Mesenchymal stem cell (in vitro differentiated cells and primary cell): Measurements from ENCODE around the gene RBM4.

Experiments
- DNase-seq: peaks from one replicate; pipeline ENCODE4 v3.0.0-alpha.2; 2013
- H2AFZ ChIP-seq: one replicate; pipeline ENCODE4 v1.6.1; 2013; ENCODE audit warnings: low read depth, mild to moderate bottlenecking, control low read depth, inconsistent platforms, low read length, moderate library complexity
- H2AK5ac ChIP-seq: 2 replicates; pipeline ENCODE4 v1.6.1; 2013; ENCODE audit warnings: low read length, moderate library complexity, mild to moderate bottlenecking, inconsistent platforms; ENCODE audit not compliant: severe bottlenecking
- H2BK120ac ChIP-seq: one replicate; pipeline ENCODE4 v1.6.1; 2013; ENCODE audit warnings: low read depth, mild to moderate bottlenecking, inconsistent platforms, low read length, moderate library complexity
- H2BK12ac ChIP-seq, 2 experiments: one replicate each; pipeline ENCODE4 v1.6.1; 2013; ENCODE audit warnings: inconsistent platforms in 2 of 2, low read length in 2 of 2, mild to moderate bottlenecking in 2 of 2, moderate library complexity in 2 of 2, control low read depth in 1 of 2
- H2BK15ac ChIP-seq: one replicate; pipeline ENCODE4 v1.6.1; 2013; ENCODE audit warnings: mild to moderate bottlenecking, low read depth, inconsistent platforms; ENCODE audit not compliant: poor library complexity, severe bottlenecking
- H2BK5ac ChIP-seq: 2 replicates; pipeline ENCODE4 v1.6.1; 2013; ENCODE audit warnings: low read depth, mild to moderate bottlenecking, low read length, control low read depth, inconsistent platforms; ENCODE audit not compliant: poor library complexity, severe bottlenecking
- H3K14ac ChIP-seq, 2 experiments: one replicate each; pipeline ENCODE4 v1.6.1; 2013; ENCODE audit warnings: inconsistent platforms in 2 of 2, low read length in 2 of 2, control low read depth in 1 of 2, mild to moderate bottlenecking in 1 of 2, moderate library complexity in 1 of 2
- H3K18ac ChIP-seq, 2 experiments: one replicate each; pipeline ENCODE4 v1.6.1; 2013; ENCODE audit warnings: inconsistent platforms in 2 of 2, low read length in 2 of 2, control low read depth in 1 of 2, low read depth in 1 of 2, mild to moderate bottlenecking in 1 of 2
- H3K23ac ChIP-seq, 2 experiments: one replicate each; pipeline ENCODE4 v1.6.1; 2013; ENCODE audit warnings: inconsistent platforms in 2 of 2, low read length in 2 of 2, mild to moderate bottlenecking in 2 of 2, moderate library complexity in 2 of 2, control low read depth in 1 of 2
- H3K27ac ChIP-seq: 2 replicates; pipeline ENCODE4 v1.5.1; 2013; ENCODE audit warnings: mild to moderate bottlenecking, moderate library complexity, low read length, control low read depth, inconsistent platforms; ENCODE audit not compliant: poor library complexity, severe bottlenecking
- H3K27me3 ChIP-seq, 2 experiments: 2 replicates each; pipeline versions ENCODE4 v1.6.1 to v1.7.0; 2013; ENCODE audit warnings: low read length in 2 of 2, mild to moderate bottlenecking in 2 of 2, moderate library complexity in 2 of 2, control low read depth in 1 of 2, inconsistent platforms in 1 of 2; ENCODE audit not compliant: control insufficient read depth in 1 of 2, insufficient read depth in 1 of 2
- H3K36me3 ChIP-seq, 2 experiments: 2 replicates each; pipeline versions ENCODE4 v1.6.1 to v1.7.0; 2013; ENCODE audit warnings: low read length in 2 of 2, control low read depth in 1 of 2, inconsistent platforms in 1 of 2, low read depth in 1 of 2, mild to moderate bottlenecking in 1 of 2; ENCODE audit not compliant: insufficient read depth in 2 of 2, control insufficient read depth in 1 of 2
- H3K4ac ChIP-seq, 2 experiments: one replicate each; pipeline ENCODE4 v1.6.1; 2013; ENCODE audit warnings: inconsistent platforms in 2 of 2, low read length in 2 of 2, mild to moderate bottlenecking in 2 of 2, moderate library complexity in 2 of 2, control low read depth in 1 of 2, low read depth in 1 of 2
- H3K4me1 ChIP-seq: 2 replicates; pipeline ENCODE4 v1.6.1; 2013; ENCODE audit warnings: low read depth, low read length, control low read depth; ENCODE audit not compliant: control insufficient read depth, insufficient read depth
- H3K4me2 ChIP-seq: 2 replicates; pipeline ENCODE4 v1.6.1; 2013; ENCODE audit warnings: low read length, mild to moderate bottlenecking, inconsistent platforms; ENCODE audit not compliant: poor library complexity, severe bottlenecking
- H3K4me3 ChIP-seq, 2 experiments: 2 replicates each; pipeline versions ENCODE4 v1.5.1 to v1.7.0; 2013; ENCODE audit warnings: low read length in 2 of 2, mild to moderate bottlenecking in 2 of 2, control low read depth in 1 of 2, low read depth in 1 of 2; ENCODE audit not compliant: insufficient read depth in 1 of 2
- H3K79me1 ChIP-seq: replicated peaks from 2 replicates; pipeline ENCODE4 v1.6.1; 2013; ENCODE audit warnings: mild to moderate bottlenecking, control low read depth, low read length, inconsistent platforms; ENCODE audit not compliant: poor library complexity, severe bottlenecking
- H3K9ac ChIP-seq: 2 replicates; pipeline ENCODE4 v1.7.0; 2013; ENCODE audit warnings: mild to moderate bottlenecking, low read length, moderate library complexity
- H3K9me3 ChIP-seq: 2 replicates; pipeline ENCODE4 v1.7.0; 2013; ENCODE audit warnings: mild to moderate bottlenecking, low read length; ENCODE audit not compliant: control insufficient read depth
- H4K8ac ChIP-seq: one replicate; pipeline ENCODE4 v1.6.1; 2013; ENCODE audit warnings: inconsistent platforms, mild to moderate bottlenecking, low read length, moderate library complexity
- H4K91ac ChIP-seq: one replicate; pipeline ENCODE4 v1.6.1; 2013; ENCODE audit warnings: mild to moderate bottlenecking, low read length, inconsistent platforms
- WGBS: methylation state at CpG from one replicate; pipeline ENCODE4 v1.1.7; 2013; ENCODE audit warnings: mixed read lengths; 5-methylcytosine and 5-hydroxymethylcytosine counted together

RBM4 gene

DNA sequence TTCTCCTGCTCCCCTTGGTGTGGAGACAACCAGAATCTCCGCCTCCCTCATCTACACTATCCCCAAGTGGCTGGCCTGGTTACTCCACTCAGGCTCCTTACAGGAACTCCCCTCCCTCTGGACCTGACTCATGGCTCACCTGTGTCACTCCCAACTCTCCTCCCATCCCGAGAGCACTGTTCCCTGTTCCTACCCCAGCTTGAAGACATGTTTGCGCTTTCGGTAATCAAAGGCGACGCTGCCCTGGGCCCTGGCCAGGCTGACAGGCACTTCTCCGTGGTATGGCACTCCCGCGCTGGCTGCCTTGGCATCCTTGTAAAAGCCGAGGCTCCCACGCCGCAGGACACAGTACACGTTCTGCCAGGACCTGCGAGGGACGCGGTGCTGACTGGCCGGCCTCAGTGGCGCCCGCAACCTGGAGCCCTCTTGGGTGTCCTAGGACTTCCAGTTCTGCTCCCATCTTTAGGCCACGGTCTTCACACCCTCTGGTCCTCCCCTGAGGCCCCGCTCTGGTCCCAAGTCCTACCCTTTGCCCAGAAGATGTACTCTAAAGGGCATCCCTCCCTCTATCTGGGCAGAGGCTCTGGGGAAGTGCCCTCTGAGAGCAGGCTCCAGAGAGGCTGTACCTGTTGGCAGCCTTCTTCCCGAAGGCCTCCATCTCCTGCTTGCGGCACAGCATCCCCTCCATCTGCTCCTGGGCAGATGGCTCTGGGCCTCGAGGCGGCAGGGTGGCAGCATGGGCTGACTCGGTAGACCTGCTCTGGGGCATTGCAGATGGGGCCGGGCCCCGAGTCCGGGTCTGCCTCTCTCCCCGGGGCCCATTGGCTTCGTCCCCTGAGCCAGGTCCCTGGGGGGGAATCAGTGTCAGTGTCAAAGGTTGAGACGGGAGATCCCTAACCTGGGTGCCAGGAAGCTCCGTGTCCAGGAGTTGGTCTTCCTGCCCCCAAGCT, 48.6 kb downstream of the RBM4 start:
- H2BK5ac ChIP-seq: no peak overlapping the region
- H3K4me1 ChIP-seq: no peaks in the 10 kb centered on the region
- H3K4ac ChIP-seq: no peak overlapping the region
- no peak overlapping the region for H2BK12ac ChIP-seq
- peaks cover 4% of the 10 kb centered on the region for H3K79me1 ChIP-seq
- H3K27me3 ChIP-seq: peaks cover 0 to 10% of the 10 kb centered on the region in 2 experiments
- no peak overlapping the region for H3K18ac ChIP-seq
- H3K4me3 ChIP-seq: no peak overlapping the region
- no peak overlapping the region for H2BK120ac ChIP-seq
- no peak overlapping the region for H3K27ac ChIP-seq
- 94% methylated on average over 33 of the region's 33 CpGs for WGBS
- H3K23ac ChIP-seq: no peak overlapping the region
- H3K9me3 ChIP-seq: no peaks in the 10 kb centered on the region
- peaks cover 3 to 83% of the 10 kb centered on the region in 2 experiments for H3K36me3 ChIP-seq
- no peak overlapping the region for H2AFZ ChIP-seq
- H3K4me2 ChIP-seq: no peak overlapping the region
- H2AK5ac ChIP-seq: no peak overlapping the region
- H3K14ac ChIP-seq: no peak overlapping the region
- H2BK15ac ChIP-seq: no peak overlapping the region
- no peak overlapping the region for H4K91ac ChIP-seq
- no peak overlapping the region for H3K9ac ChIP-seq
- DNase-seq: no peak
- H4K8ac ChIP-seq: no peak overlapping the region

DNA sequence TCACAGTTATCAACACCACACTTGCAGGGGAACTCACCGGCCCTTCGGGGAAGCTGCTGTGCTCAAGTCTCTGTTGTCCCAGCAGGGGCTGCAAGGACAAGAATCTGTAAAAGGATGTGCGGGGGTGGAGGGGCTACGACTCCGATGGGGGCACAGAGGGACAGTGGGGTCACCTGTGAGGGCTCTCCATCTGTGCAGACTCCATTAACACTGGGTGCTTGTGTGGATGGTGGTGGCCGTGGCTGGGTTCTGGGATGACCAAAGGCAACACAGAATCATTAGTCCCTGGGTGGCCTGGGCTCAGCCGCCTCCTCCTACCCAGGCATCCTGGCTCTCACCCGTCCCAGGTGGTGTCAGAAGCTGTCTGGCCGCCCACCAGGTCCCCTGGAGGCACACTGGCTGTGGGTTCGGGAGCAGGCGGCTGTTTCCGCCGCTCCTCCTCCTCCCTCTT, 49.4 kb downstream of the RBM4 start:
- Histone ChIP-seq H3K27ac (no peak overlapping the region), H3K4me2 (no peak overlapping the region), H3K4me1 (no peaks in the 10 kb centered on the region), H2BK12ac (no peak overlapping the region), H2BK15ac (no peak overlapping the region), H3K4ac (no peak overlapping the region), H3K18ac (no peak overlapping the region), H4K91ac (no peak overlapping the region), H3K14ac (no peak overlapping the region), H2AK5ac (no peak overlapping the region), H3K9ac (no peak overlapping the region), H3K4me3 (no peak overlapping the region), H2BK5ac (no peak overlapping the region), H3K36me3 (peaks cover 3 to 90% of the 10 kb centered on the region in 2 experiments), H3K23ac (no peak overlapping the region), H3K27me3 (peaks cover 0 to 10% of the 10 kb centered on the region in 2 experiments), H2BK120ac (no peak overlapping the region), H2AFZ (no peak overlapping the region), H4K8ac (no peak overlapping the region), H3K9me3 (no peaks in the 10 kb centered on the region), H3K79me1 (peaks cover 4% of the 10 kb centered on the region)
- no peak for DNase-seq
- 78% methylated on average over 11 of the region's 13 CpGs for WGBS

DNA sequence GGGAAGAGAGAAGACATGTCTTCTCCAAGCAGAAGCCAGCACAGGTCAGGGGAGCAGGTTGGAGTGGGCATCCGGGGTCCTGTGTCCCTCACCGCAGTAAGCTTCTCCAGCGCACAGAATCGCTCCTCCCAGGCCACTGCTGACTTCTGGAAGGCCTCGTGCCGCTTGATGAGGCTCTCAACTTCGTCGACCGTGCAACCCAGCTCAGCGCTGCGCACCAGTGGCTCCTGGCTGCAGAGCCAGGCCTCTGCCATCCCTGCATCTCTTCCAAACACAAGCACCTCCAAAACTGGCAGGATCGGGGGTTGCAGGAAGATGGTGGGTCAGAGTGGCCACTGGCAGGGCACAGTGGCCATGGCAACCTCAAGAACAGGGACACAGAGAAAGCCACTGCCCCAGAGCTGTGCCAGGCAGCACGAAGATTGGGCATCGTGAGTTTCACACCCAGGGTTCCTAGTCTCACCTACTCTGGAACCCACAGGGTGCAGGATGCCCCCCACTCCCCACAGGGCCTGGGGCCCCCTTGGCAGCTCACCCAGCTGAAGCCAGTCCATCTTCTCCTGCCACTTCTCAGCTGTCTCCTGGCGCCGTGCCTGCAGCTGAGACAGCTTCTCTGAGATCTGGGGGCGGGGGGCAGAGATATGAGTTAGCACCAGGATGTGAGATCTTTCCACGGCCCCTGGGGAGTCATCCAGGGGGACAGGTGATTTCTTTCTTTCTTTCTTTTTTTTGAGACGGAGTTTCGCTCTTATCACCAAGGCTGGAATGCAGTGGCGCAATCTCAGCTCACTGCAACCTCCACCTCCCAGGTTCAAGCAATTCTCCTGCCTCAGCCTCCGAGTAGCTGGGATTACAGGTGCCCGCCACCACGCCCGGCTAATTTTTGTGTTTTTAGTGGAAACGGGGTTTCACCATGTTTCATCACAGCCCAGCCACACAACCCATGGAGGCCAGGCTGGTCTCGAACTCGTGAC, 50.3 kb downstream of the RBM4 start:
- no peak overlapping the region for H2BK5ac ChIP-seq
- no peak overlapping the region for H3K4me2 ChIP-seq
- H2AFZ ChIP-seq: no peak overlapping the region
- peaks cover 7% of the 10 kb centered on the region for H3K79me1 ChIP-seq
- no peak overlapping the region for H3K23ac ChIP-seq
- no peak overlapping the region for H2BK12ac ChIP-seq
- no peak overlapping the region for H2BK15ac ChIP-seq
- peaks cover 3 to 99% of the 10 kb centered on the region in 2 experiments for H3K36me3 ChIP-seq
- 93% methylated on average over 26 of the region's 28 CpGs for WGBS
- no peak overlapping the region for H3K4me3 ChIP-seq
- H2AK5ac ChIP-seq: no peak overlapping the region
- no peak for DNase-seq
- peaks cover 0 to 10% of the 10 kb centered on the region in 2 experiments for H3K27me3 ChIP-seq
- H4K91ac ChIP-seq: no peak overlapping the region
- no peak overlapping the region for H4K8ac ChIP-seq
- H3K4ac ChIP-seq: peak overlapping the region in 1 of 2 experiments; percentile 24
- H3K9ac ChIP-seq: no peak overlapping the region
- H3K14ac ChIP-seq: no peak overlapping the region
- H2BK120ac ChIP-seq: no peak overlapping the region
- no peaks in the 10 kb centered on the region for H3K4me1 ChIP-seq
- no peak overlapping the region for H3K18ac ChIP-seq
- H3K9me3 ChIP-seq: no peaks in the 10 kb centered on the region
- no peak overlapping the region for H3K27ac ChIP-seq
